Calu3 (cell line): Measurements from ENCODE around the gene PRUNE2. TPM values are rescaled to one million over a fixed set of nuclear protein-coding genes. Genes with fewer than 3 reads are reported as not detected.

Experiments used
- BruUV-seq: library from RNA; stranded (reverse); fragments of 400-500 nt; replicated peaks from 2 replicates; lab custom pipeline; 2021; lab: Mats Ljungman, UMichigan
- CTCF ChIA-PET: fragments of 300-600 bp; sonication (Branson Sonifier 250); formaldehyde crosslinking; loops from one replicate; lab custom pipeline; 2022; ENCODE audit warnings: antibody characterized with exemption; lab: Charles Lee
- DNase-seq: peaks from one replicate; pipeline ENCODE4 v3.0.0; 2022
- H3K27ac Mint-ChIP-seq: one replicate; pipeline ENCODE4 v1.8.0; 2022; ENCODE audit warnings: mixed read lengths; ENCODE audit not compliant: unreplicated experiment
- H3K27me3 Mint-ChIP-seq: one replicate; pipeline ENCODE4 v1.8.0; 2022; ENCODE audit warnings: mixed read lengths; ENCODE audit not compliant: unreplicated experiment
- H3K36me3 Mint-ChIP-seq: one replicate; pipeline ENCODE4 v1.8.0; 2022; ENCODE audit warnings: mild to moderate bottlenecking, moderate library complexity, mixed read lengths; ENCODE audit not compliant: insufficient read depth, unreplicated experiment
- H3K4me1 Mint-ChIP-seq: one replicate; pipeline ENCODE4 v1.8.0; 2022; ENCODE audit warnings: mild to moderate bottlenecking, low read depth, mixed read lengths; ENCODE audit not compliant: unreplicated experiment
- H3K4me3 Mint-ChIP-seq: one replicate; pipeline ENCODE4 v1.8.0; 2022; ENCODE audit warnings: mild to moderate bottlenecking, low read depth, moderate library complexity, mixed read lengths; ENCODE audit not compliant: unreplicated experiment
- H3K9me3 Mint-ChIP-seq: one replicate; pipeline ENCODE4 v1.8.0; 2022; ENCODE audit warnings: low read depth, mixed read lengths; ENCODE audit not compliant: unreplicated experiment
- intact Hi-C: fragments of 100-400 bp; cut with micrococcal nuclease; formaldehyde crosslinking; loops from one replicate; pipeline ENCODE4 v1.10.0; 2022; ENCODE audit not compliant: unreplicated experiment
- total RNA-seq: library from RNA; stranded (reverse); gene quantifications from 2 replicates; pipeline ENCODE4 v1.2.3, GENCODE V29; 2022
- TF ChIP-seq, protein P1 (sequence below): fragments of 200-600 bp; IDR thresholded peaks from one replicate; pipeline ENCODE4 v1.8.0; 2022; ENCODE audit warnings: antibody characterized with exemption; ENCODE audit not compliant: unreplicated experiment

Gene PRUNE2
- total RNA-seq, 1 experiment from 2014 or later: 0.07 TPM

DNA sequence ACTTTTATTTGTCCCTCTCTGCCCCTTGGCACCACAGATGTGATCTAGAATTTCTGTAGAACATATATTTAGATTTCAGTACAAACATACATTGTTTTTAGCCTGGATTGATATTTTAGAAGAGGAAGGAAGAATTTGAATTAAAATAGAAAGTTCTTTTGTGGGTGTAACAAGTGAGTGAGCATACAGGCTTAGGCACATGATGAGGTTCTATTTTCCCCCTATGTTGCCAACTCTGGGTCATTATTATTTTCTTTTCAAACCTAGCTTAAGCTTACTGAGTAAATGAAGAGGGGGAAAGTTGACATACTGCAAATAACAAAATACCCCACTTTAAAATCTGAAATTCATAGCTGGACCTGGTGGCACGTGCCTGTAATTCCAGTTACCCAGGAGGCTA is 344.0 kb downstream of the PRUNE2 start:
- Mint-ChIP-seq H3K27me3 (peaks cover under 1% of the 10 kb centered on the region), H3K36me3 (no peaks in the 10 kb centered on the region), H3K4me3 (no peak overlapping the region), H3K9me3 (no peaks in the 10 kb centered on the region), H3K4me1 (no peaks in the 10 kb centered on the region), H3K27ac (no peak overlapping the region)
- CTCF ChIA-PET: no interaction called here
- DNase-seq: no peak
- TF ChIP-seq, protein P1, sequence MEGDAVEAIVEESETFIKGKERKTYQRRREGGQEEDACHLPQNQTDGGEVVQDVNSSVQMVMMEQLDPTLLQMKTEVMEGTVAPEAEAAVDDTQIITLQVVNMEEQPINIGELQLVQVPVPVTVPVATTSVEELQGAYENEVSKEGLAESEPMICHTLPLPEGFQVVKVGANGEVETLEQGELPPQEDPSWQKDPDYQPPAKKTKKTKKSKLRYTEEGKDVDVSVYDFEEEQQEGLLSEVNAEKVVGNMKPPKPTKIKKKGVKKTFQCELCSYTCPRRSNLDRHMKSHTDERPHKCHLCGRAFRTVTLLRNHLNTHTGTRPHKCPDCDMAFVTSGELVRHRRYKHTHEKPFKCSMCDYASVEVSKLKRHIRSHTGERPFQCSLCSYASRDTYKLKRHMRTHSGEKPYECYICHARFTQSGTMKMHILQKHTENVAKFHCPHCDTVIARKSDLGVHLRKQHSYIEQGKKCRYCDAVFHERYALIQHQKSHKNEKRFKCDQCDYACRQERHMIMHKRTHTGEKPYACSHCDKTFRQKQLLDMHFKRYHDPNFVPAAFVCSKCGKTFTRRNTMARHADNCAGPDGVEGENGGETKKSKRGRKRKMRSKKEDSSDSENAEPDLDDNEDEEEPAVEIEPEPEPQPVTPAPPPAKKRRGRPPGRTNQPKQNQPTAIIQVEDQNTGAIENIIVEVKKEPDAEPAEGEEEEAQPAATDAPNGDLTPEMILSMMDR: no peak
- intact Hi-C loops: no loop called here
- no TSS peak for BruUV-seq

Other genes with a start within 250 kb of the PRUNE2 start
- not detected in 2 replicates for gene PCA3, start 141.7 kb downstream of the PRUNE2 start, total RNA-seq
- not detected in 2 replicates for gene FOXB2, start 113.5 kb upstream of the PRUNE2 start, total RNA-seq